IMR-90 (cell line): ENCODE results near the gene TTC24. TPM values are rescaled to one million over a fixed set of nuclear protein-coding genes. Genes with fewer than 3 reads are reported as not detected.

Experiments
- ATAC-seq: fragments of 200-7000 bp; cut with Tn5 transposase; 2 replicates; pipeline ENCODE4 v1.9.1; 2020; ENCODE audit warnings: low read depth, mild to moderate bottlenecking, moderate library complexity
- BruUV-seq: library from RNA; stranded (reverse); fragments of 400-500 nt; replicated peaks from 2 replicates; lab custom pipeline; 2021; lab: Mats Ljungman, UMichigan
- CTCF ChIA-PET: fragments of 300-600 bp; formaldehyde crosslinking; extraction: SDS; loops from one replicate; lab custom pipeline; 2021; ENCODE audit warnings: antibody characterized with exemption; lab: Yijun Ruan, JAX
- POLR2A ChIA-PET: fragments of 300-600 bp; sonication (Branson Sonifier 250); formaldehyde crosslinking; loops from one replicate; lab custom pipeline; 2022; ENCODE audit warnings: antibody characterized with exemption; ENCODE audit not compliant: unreplicated experiment; lab: Charles Lee
- DNase-seq: peaks from one replicate; pipeline ENCODE4 v3.0.0; 2013
- H2AFZ ChIP-seq: replicated peaks from 2 replicates; pipeline ENCODE3; 2013; ENCODE audit warnings: low read length, mild to moderate bottlenecking; ENCODE audit not compliant: poor library complexity
- H2AK5ac ChIP-seq: 2 replicates; pipeline ENCODE4 v1.6.1; 2013; ENCODE audit warnings: low read depth, low read length, inconsistent platforms
- H2AK9ac ChIP-seq: replicated peaks from 2 replicates; pipeline ENCODE3; 2013; ENCODE audit warnings: mild to moderate bottlenecking, low read depth, low read length, moderate library complexity; ENCODE audit not compliant: poor library complexity
- H2BK120ac ChIP-seq: 2 replicates; pipeline ENCODE4 v1.6.1; 2013; ENCODE audit warnings: low read depth, low read length, inconsistent platforms
- H2BK15ac ChIP-seq: 3 replicates; pipeline ENCODE4 v1.6.1; 2013; ENCODE audit warnings: low read depth, low read length, inconsistent platforms
- H2BK20ac ChIP-seq: 2 replicates; pipeline ENCODE4 v1.6.1; 2013; ENCODE audit warnings: low read depth, mild to moderate bottlenecking, inconsistent platforms, low read length, moderate library complexity
- H2BK5ac ChIP-seq: 2 replicates; pipeline ENCODE4 v1.6.1; 2013; ENCODE audit warnings: mild to moderate bottlenecking, low read depth, low read length, inconsistent platforms; ENCODE audit not compliant: poor library complexity, severe bottlenecking
- H3K14ac ChIP-seq: replicated peaks from 2 replicates; pipeline ENCODE4 v1.6.1; 2013; ENCODE audit warnings: low read depth, low read length, inconsistent platforms
- H3K18ac ChIP-seq: 2 replicates; pipeline ENCODE4 v1.6.1; 2013; ENCODE audit warnings: low read depth, low read length, control low read depth
- H3K23ac ChIP-seq: 2 replicates; pipeline ENCODE4 v1.6.1; 2013; ENCODE audit warnings: low read depth, low read length, inconsistent platforms
- H3K27ac ChIP-seq: 2 replicates; pipeline ENCODE4 v1.5.1; 2013; ENCODE audit warnings: mild to moderate bottlenecking, control low read depth, low read length; ENCODE audit not compliant: insufficient read depth
- H3K27me3 ChIP-seq: 2 replicates; pipeline ENCODE4 v1.6.1; 2013; ENCODE audit warnings: low read length; ENCODE audit not compliant: control insufficient read depth, insufficient read depth
- H3K36me3 ChIP-seq: 2 replicates; pipeline ENCODE4 v1.6.1; 2013; ENCODE audit warnings: low read length, mixed read lengths; ENCODE audit not compliant: control insufficient read depth, insufficient read depth
- H3K4ac ChIP-seq: 2 replicates; pipeline ENCODE4 v1.6.1; 2013; ENCODE audit warnings: low read depth, low read length, inconsistent platforms
- H3K4me1 ChIP-seq: 2 replicates; pipeline ENCODE4 v1.6.1; 2013; ENCODE audit warnings: low read length, mixed read lengths; ENCODE audit not compliant: control insufficient read depth, insufficient read depth
- H3K4me2 ChIP-seq: 2 replicates; pipeline ENCODE4 v1.6.1; 2013; ENCODE audit warnings: low read depth, mild to moderate bottlenecking, control low read depth, low read length, moderate library complexity
- H3K4me3 ChIP-seq: 2 replicates; pipeline ENCODE4 v1.5.1; 2013; ENCODE audit warnings: low read depth, mild to moderate bottlenecking, control low read depth, low read length, moderate library complexity; ENCODE audit not compliant: insufficient read depth
- H3K56ac ChIP-seq: 2 replicates; pipeline ENCODE4 v1.6.1; 2013; ENCODE audit warnings: low read length, inconsistent platforms; ENCODE audit not compliant: insufficient read depth; ENCODE audit errors: extremely low read depth
- H3K79me1 ChIP-seq, 2 experiments: 2 replicates each; pipeline ENCODE4 v1.6.1; 2013; ENCODE audit warnings: low read length in 2 of 2, inconsistent platforms in 1 of 2, low read depth in 1 of 2
- H3K9ac ChIP-seq: 2 replicates; pipeline ENCODE4 v1.6.1; 2013; ENCODE audit warnings: low read depth, low read length, control low read depth
- H3K9me1 ChIP-seq: 2 replicates; pipeline ENCODE4 v1.6.1; 2013; ENCODE audit warnings: low read length, inconsistent platforms; ENCODE audit not compliant: insufficient read depth
- H3K9me3 ChIP-seq: 2 replicates; pipeline ENCODE4 v1.6.1; 2013; ENCODE audit warnings: low read length; ENCODE audit not compliant: control insufficient read depth, insufficient read depth
- H4K20me1 ChIP-seq: 2 replicates; pipeline ENCODE4 v1.6.1; 2013; ENCODE audit warnings: low read length, inconsistent platforms; ENCODE audit not compliant: insufficient read depth
- H4K5ac ChIP-seq: 2 replicates; pipeline ENCODE4 v1.6.1; 2013; ENCODE audit warnings: mild to moderate bottlenecking, low read depth, low read length, control low read depth
- H4K8ac ChIP-seq, 2 experiments: 2 replicates each; pipeline ENCODE4 v1.6.1; 2013; ENCODE audit warnings: low read depth in 2 of 2, low read length in 2 of 2, control low read depth in 1 of 2, inconsistent platforms in 1 of 2
- H4K91ac ChIP-seq: 2 replicates; pipeline ENCODE4 v1.6.1; 2013; ENCODE audit warnings: low read depth, low read length, inconsistent platforms; ENCODE audit not compliant: insufficient read depth
- CEBPB ChIP-seq: IDR thresholded peaks from 2 replicates; pipeline ENCODE4 v1.6.1; 2012; ENCODE audit warnings: low read depth, low read length, improper control_type of control experiment
- CHD1 ChIP-seq: IDR thresholded peaks from 2 replicates; pipeline ENCODE4 v1.6.1; 2012; ENCODE audit warnings: low read depth, low read length, improper control_type of control experiment
- CTCF ChIP-seq: conservative IDR thresholded peaks from 2 replicates; pipeline ENCODE4 v1.5.1; 2012; ENCODE audit warnings: mild to moderate bottlenecking, low read depth, low read length, improper control_type of control experiment
- ELK1 ChIP-seq: fragments of 150-350 bp; IDR thresholded peaks from 2 replicates; pipeline ENCODE4 v1.6.1; 2016; ENCODE audit warnings: low read depth, mild to moderate bottlenecking, low read length, moderate library complexity, borderline replicate concordance
- FOS ChIP-seq: fragments of 150-350 bp; IDR thresholded peaks from 2 replicates; pipeline ENCODE4 v1.6.1; 2016; ENCODE audit warnings: low read depth, low read length
- MAFK ChIP-seq: IDR thresholded peaks from 2 replicates; pipeline ENCODE4 v1.6.1; 2012; ENCODE audit warnings: low read depth, low read length, improper control_type of control experiment
- MAZ ChIP-seq: IDR thresholded peaks from 2 replicates; pipeline ENCODE4 v1.6.1; 2012; ENCODE audit warnings: low read depth, mild to moderate bottlenecking, low read length, improper control_type of control experiment, moderate library complexity, borderline replicate concordance
- MXI1 ChIP-seq: IDR thresholded peaks from 2 replicates; pipeline ENCODE4 v1.6.1; 2012; ENCODE audit warnings: low read depth, mild to moderate bottlenecking, low read length, moderate library complexity, borderline replicate concordance
- NFE2L2 ChIP-seq: fragments of 150-350 bp; IDR thresholded peaks from 2 replicates; pipeline ENCODE4 v1.6.1; 2016; ENCODE audit warnings: low read depth, mild to moderate bottlenecking, low read length
- POLR2A ChIP-seq: IDR thresholded peaks from 2 replicates; pipeline ENCODE4 v1.6.1; 2012; ENCODE audit warnings: mild to moderate bottlenecking, low read depth, low read length
- RCOR1 ChIP-seq: IDR thresholded peaks from 2 replicates; pipeline ENCODE4 v1.6.1; 2012; ENCODE audit warnings: mild to moderate bottlenecking, low read length, improper control_type of control experiment; ENCODE audit not compliant: insufficient replicate concordance
- RFX5 ChIP-seq: IDR thresholded peaks from 2 replicates; pipeline ENCODE4 v1.8.0; 2012; ENCODE audit warnings: low read depth, mild to moderate bottlenecking, low read length, moderate library complexity
- USF2 ChIP-seq: fragments of 150-350 bp; IDR thresholded peaks from 2 replicates; pipeline ENCODE4 v1.6.1; 2017; ENCODE audit warnings: mild to moderate bottlenecking, antibody characterized with exemption, low read length, low read depth
- WGBS, 2 experiments: methylation state at CpG; one replicate each; pipeline versions ENCODE4 v1.1.5 to v1.1.7; 2013; ENCODE audit warnings: missing lambda C conversion rate in 2 of 2; ENCODE audit not compliant: insufficient read length in 1 of 2; ENCODE audit errors: extremely low coverage in 2 of 2; 5-methylcytosine and 5-hydroxymethylcytosine counted together
- dilution Hi-C: fragments of 300-500 bp; cut with HindIII; formaldehyde crosslinking; loops from one replicate; pipeline ENCODE4 v1.14.3; 2018; ENCODE audit warnings: low sequenced_read_pairs; ENCODE audit not compliant: unreplicated experiment
- in situ Hi-C: fragments of 300-500 bp; cut with MboI; formaldehyde crosslinking; loops from 3 replicates; pipeline ENCODE4 v1.14.3; 2019; ENCODE audit warnings: low sequenced_read_pairs, inconsistent platforms, mixed read lengths
- intact Hi-C: fragments of 100-400 bp; cut with micrococcal nuclease; formaldehyde crosslinking; loops from 2 replicates; pipeline ENCODE4 v1.10.0; 2022
- polyA plus RNA-seq, 3 experiments: library from polyadenylated mRNA; depleted of rRNA; stranded (reverse); fragments of >200 nt; gene quantifications; 2 replicates each; pipeline ENCODE4 v1.2.3, GENCODE V29; 2012; ENCODE audit warnings: low replicate concordance in 1 of 3
- total RNA-seq: library from RNA; depleted of rRNA; stranded (reverse); fragments of >200 nt; gene quantifications from 2 replicates; pipeline ENCODE4 v1.2.3, GENCODE V29; 2012

The TTC24 gene
- total and polyA plus RNA-seq, 2 of the 4 experiments (the other 2 are of a cell fraction) = not detected

- Histone ChIP-seq H2BK15ac (no peak overlapping the region), H3K4me1 (no peaks in the 10 kb centered on the region), H2AFZ (no peak overlapping the region), H3K9me3 (no peaks in the 10 kb centered on the region), H3K27me3 (no peaks in the 10 kb centered on the region), H4K8ac (no peak overlapping the region), H3K23ac (no peak overlapping the region), H4K91ac (no peak overlapping the region), H2AK9ac (no peak overlapping the region), H3K4me3 (no peak overlapping the region), H3K9ac (no peak overlapping the region), H4K5ac (no peak overlapping the region), H2BK5ac (no peak overlapping the region), H3K56ac (no peak overlapping the region), H2AK5ac (no peak overlapping the region), H3K27ac (no peak overlapping the region), H3K18ac (no peak overlapping the region), H2BK120ac (no peak overlapping the region), H2BK20ac (no peak overlapping the region), H3K9me1 (peaks cover 11% of the 10 kb centered on the region), H4K20me1 (no peaks in the 10 kb centered on the region), H3K79me1 (peaks cover 0 to 13% of the 10 kb centered on the region in 2 experiments; a peak in 2 of 4 replicates), H3K4ac (no peak overlapping the region), H3K36me3 (peaks cover 14% of the 10 kb centered on the region), H3K4me2 (no peak overlapping the region), H3K14ac (no peak overlapping the region)
- TF ChIP-seq ELK1 (no peak), RCOR1 (no peak), USF2 (no peak), POLR2A (no peak), CHD1 (no peak), FOS (no peak), MAFK (no peak), CEBPB (no peak), MXI1 (no peak), CTCF (no peak), NFE2L2 (no peak), RFX5 (no peak), MAZ (no peak)
- intact Hi-C loops = no loop called here
- no TSS peak for BruUV-seq
- POLR2A ChIA-PET = no interaction called here
- CTCF ChIA-PET = no interaction called here
- no CpG with 5 or more reads among the region's 4 CpGs for WGBS, 2 experiments
- dilution Hi-C loops = no loop called here
- DNase-seq = no peak
- no peak for ATAC-seq
- in situ Hi-C loops = no loop called here
Observed at GRCh38 chr1:156547434-156547833, 32.1 kb upstream of the TTC24 start.
